ENCODE data around the gene OLFM2.
"Not testable (repeated sequence)": the region's sequence is repeated elsewhere in the genome, so short reads cannot be mapped to it uniquely, and the experiment has no call there.

- not testable (repeated sequence) for TF ChIP-seq CTCF, POLR2AphosphoS5 (IDR thresholded peaks at IDR 0.05)
Measured at GRCh38 chr19:9922782-9923379, 13.4 kb downstream of the OLFM2 start.

Measured in breast epithelium (tissue), 3 donors.